Stimulated activated CD4-positive, alpha-beta T cell treated with anti-CD3 and anti-CD28 coated beads, Interleukin-15, amount 100 ng/mL, for 1 hour (primary cell): ENCODE measurements around the gene CIC.

Experiments
- DNase-seq, 2 donors: peaks; one replicate each; pipeline ENCODE4 v3.0.0-alpha.2; 2020; ENCODE audit warnings: low read depth in 1 of 2, low spot score in 1 of 2

Gene CIC

DNA sequence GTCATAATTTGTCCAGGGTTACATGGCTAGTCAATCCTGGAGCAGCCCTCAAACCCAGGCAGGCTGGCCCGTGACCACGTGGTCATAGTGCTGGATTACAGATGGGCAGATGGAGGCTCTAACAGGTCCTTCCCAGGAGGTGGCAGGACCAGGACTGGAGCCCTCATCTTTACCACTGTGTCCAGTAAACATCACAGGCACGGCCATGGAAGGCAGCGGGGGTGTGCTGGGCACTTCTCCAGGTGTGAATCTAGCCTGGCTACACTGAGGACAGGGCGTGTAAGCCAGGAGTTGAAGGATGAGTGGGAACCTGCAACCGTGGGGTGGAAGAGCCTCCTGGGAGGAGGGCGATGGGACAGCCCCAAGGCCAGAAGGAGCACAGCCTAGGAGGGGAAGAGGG lies 6.1 kb downstream of the CIC start:
- DNase-seq, result no peak

DNA sequence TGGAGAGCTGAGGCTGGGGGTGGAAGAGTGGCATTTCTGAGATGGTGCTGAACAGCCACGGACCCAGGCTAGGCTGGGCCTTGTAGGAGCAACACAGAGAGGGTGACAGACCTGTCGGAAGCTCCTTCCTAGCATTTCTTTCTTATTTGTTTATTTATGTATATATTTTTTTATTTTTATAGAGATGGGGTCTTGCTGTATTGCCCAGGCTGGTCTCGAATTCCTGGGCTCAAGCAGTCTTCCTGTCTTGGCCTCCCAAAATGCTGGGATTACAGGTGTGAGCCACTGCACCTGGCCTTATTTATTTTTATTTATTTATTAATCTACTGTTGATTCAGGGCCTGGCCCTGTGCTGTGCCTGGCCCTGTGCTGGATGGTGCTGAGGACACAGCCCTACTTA lies 6.5 kb downstream of the CIC start:
- no peak for DNase-seq

DNA sequence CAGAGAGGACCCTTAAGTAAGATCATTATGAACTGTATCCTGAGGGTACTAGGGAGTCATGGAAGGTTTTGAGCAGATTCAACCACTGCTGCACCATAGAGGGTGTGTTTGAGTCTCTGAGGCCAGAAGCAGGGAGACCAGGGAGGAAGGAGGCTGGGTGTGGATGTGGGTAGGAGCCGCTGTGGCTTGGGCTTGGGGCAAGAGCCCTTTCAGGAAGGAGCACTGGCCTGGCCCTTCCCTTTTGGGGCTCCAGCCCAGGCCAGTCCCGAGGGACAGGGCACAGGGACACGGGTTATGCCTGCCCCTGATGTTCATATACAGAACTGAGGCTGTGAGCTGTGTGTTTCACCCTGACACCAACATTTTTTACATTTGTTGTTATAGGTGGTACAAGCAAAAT lies 7.2 kb downstream of the CIC start:
- no peak for DNase-seq

DNA sequence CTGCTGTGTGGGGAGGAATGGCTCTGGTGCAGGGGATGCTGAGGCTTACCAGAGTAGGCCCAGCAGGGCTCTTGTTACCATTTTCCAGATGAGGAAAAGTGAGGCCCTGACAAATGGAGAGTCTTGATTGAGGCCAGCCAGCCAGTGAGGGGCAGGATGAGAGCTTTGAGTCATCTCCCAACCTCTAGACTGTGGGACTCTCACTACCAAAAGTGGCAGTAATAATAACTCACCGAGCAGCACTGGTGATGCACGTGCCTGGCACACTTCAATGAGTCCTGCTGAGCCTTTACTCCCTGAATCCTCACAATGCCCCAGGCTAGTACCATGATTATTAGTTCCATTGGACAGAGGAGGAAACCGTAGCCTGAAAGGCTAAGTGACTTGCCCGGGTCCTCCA lies 7.8 kb downstream of the CIC start:
- no peak for DNase-seq

DNA sequence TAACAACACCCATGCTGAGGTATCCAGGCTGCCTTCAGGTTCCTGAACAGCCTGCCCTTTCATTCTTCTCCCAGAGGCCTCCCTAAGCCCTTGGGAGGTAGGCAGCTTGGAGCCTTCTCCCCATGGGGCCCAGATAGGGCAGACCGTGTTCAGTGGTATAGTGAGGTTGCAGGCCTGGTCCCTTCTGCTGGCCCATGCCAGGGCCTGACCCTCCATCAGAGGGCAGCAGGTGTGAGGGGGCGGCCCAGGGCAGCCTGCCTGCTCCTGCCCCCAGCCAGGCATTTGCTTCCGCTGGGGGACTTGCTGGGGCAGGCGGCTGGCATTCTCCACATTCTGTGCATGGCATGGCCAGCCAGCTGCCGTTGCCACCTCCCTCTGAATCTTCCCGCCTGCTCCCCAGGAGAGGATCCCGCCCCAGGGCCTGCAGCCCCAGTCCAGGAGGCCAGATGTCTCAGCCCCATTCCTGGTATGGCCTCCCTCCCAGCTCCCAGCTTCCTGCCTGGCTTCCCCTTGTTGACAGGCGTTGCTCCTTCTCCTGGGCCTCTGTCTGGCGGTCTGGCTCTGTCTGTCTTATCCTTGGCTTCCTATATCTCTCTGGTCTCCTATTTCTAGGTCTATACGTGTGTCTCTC lies 8.9 kb downstream of the CIC start:
- no peak for DNase-seq

DNA sequence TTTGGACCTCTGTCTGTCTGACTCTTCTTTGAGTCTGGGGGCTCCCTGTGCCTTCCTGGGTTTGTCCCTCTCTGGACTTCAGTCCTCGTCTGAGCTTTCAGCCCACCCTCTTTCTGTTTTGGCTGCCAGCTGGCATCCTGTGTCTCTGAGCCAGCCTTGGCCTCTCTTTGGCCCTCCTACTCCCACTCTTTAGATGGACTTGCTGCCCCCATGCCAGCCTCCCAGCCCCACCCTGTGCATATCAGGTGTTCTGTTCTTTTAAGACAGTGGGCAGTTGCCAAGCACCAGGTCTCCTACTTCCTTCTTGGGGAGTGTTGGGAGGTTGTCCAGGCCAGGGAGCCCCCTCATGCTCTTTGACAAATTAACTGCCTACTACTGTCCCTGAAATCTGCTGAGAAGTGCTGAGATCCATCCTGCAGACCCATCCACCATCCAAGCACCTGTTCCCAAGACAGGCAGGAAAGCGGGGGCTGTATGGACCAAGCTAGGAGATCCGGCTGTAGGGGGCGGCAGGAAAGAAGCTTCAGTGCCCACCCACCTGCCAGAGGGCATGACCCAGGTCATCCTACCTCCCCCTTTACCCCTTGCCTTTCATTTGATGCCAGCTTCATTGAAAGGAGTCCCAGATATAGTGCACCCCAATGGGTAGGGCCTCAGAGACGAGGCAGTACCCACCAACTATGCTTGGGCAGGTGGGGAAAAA lies 9.6 kb downstream of the CIC start:
- DNase-seq, result no peak

DNA sequence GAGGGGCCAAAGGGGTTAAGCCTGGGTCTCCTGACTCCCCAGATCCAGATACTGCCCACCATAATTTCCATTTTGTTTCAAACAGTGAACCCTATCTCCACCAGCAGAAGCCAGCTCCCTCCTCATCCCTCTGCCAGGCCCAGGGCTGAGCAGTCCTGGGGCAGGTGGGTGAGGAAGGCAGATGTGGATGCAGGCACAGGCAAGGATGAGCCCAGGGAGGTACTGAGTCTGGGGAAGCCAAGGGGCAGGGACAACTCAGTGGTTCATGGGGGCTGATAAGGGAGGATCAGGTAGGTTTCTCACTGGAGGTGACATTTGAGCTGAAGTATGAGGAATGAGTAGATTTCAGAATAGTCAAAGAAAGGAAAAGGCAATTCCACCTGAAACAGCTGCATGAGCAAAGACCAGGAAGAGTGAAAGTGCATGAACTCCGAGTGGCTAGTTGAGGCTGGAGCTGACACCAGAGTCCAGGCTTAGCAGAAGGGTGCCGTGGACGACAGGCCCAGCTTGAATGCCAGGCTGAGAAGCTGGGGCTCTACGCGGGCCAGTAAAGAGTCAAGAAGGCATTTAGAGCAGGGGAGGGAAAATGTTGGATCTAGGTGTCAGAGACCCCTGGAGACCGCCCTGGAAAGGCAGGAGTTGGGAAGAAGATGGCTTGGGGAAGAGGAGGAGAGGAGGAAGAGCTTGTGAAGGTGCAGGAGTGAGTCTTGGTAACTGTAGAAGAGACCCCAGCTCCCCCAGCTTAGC lies 10.3 kb downstream of the CIC start:
- no peak for DNase-seq

DNA sequence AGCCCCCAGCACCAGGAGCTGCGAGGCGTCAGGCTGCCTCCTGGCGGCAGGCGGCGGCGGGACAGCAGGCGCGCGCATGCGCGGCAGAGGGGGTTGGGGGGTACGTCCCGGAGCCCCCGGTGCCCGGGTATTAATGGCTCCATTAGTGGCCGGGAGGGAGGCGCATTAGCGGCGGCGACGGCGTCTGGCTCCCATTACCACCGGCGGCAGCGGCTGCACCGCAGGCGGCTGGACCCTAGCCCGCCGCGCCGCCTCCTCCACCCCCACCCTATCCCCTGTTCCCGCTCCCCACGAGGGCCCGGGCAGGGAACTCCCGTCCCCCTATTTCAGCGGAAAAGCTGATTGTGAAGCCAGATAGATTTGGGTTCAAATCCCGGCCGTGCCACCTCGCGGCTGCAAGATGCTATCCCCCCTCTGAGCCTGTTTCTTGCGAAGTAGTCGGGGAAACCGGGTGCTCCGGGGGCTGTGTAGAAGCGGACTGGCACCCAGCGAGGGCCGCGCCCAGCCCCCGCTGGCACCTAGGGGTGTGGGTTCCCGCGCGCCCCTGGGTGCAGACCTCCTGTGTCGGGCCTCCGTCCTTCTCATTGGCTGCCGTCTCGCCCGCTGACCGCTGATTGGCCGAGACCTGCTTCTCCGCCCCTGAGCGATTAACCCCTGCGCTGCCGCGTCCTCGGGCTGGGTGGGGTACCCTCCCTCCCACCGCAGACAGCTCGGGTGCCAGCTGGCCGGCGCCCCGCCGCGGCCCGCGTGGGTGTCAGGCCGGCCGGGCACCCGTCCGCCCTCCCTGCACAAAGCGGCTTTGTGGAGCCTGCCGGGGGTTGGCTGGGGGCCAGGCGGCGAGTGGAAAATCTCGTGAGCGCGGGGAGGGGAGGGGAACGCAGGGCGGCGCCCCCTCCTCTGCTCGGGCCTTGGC lies 11.1 kb downstream of the CIC start:
- DNase-seq, result peak; percentile 72 to 74

DNA sequence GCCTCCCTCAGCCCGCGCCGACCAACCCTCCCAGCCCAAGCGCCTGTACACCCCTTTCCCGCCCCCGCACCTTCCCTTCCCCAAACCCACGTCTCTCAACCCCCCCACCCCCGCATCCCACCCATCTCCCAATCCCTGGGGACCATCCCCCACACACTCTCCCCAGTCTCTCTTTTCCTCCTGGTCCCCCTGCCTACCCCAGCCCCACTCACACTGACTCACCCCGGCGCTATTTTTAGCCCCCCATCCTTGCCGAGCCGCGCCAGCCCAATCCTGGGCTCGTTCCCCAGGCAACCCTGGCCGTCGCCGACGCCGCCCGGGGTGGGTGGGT lies 11.7 kb downstream of the CIC start:
- no peak for DNase-seq

DNA sequence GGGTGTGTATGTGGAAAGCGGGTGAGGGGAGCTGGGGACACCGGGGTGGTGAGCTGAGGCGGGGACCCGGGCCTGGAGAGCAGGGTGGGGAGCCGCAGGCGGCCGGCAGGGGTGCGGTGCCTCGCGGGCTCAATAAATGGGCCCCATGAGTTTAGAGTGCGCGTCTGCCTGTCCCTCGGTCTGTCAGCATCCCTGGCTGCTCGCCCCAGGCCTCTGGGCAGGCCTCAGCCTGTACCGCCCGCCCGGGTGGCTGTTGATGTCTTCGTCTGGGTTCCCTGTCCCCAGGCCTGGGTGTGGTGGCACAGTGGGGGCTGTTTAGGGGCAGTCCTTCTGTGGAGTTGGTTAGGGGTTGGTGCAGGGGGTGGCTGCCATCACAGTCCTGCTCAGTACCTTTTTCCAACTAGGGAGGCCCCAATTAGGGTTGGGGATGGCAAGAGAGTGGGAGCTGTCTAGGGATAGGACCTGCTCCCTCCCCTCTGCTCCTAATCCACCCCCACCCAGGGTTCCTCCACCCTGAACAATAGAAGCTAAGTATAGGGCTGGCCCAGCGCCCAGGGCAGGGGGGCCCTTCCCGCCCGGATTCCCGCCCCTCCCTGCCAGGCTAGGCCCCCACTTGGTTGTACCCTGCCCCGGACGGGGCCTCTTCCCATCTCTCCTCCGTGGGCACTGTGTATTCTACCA lies 12.2 kb downstream of the CIC start:
- no peak for DNase-seq

DNA sequence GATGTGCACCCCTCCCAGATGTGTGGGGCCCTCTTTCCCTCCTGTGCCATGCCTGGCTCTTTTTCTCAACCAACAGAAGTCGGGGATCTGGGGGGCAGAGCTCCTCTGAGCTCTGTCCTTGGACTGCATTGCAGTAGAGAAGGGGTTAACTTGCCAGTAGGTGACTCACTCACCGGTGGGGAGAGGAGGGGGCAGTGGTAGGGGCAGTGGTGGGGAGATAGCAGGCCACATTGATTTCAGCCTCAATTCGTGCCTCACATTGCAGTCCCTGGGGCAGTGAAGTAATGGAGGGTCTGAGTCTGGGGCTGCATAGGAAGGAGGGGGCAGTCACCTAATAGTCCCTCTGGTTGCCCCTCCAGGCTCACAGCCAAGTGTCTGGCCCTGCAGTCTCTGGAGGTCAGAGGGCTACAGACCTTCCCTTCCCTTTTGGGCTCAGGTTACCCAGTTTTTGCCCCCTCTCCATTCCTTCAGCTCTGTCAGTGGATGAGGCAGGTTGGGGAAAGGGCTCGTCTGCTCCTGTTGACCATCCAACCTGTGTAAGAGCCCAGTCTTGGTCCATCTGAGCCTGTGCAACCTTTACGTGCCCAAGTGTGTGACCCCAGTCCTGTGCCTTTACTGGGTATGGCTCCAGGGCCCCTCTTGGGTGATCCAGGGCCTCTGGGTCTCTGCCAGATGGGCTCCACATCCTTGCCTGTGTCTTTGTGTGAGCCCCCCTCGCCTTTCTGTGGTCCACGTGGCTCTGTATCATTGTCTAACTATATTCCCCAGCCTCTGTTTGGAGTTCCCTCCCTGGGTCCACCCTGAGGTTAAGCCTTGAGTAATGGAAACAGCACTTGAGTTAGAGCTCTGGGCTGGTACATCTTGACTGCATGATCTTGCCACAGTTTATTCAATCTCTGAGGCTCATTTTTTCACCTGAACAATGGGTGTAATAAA lies 13.0 kb downstream of the CIC start:
- DNase-seq, result no peak

DNA sequence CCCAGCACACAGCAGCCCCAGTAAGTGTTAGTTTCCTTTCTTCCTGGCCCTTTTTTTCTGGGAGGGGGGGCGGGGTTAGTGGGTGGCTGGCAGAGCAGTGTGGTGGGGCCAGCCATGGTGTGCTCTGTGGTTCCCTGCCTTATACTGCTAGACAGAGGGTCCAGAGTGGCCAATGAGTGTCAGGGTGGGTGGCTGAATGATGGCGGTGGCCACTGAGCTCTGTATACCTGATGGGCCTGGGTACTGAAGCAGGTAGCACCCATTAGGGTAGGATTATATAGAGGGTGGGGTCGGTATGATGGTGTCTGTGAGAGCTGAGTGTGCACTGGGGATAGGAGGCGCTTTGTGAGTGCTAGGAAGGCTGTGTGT lies 13.8 kb downstream of the CIC start:
- no peak for DNase-seq

DNA sequence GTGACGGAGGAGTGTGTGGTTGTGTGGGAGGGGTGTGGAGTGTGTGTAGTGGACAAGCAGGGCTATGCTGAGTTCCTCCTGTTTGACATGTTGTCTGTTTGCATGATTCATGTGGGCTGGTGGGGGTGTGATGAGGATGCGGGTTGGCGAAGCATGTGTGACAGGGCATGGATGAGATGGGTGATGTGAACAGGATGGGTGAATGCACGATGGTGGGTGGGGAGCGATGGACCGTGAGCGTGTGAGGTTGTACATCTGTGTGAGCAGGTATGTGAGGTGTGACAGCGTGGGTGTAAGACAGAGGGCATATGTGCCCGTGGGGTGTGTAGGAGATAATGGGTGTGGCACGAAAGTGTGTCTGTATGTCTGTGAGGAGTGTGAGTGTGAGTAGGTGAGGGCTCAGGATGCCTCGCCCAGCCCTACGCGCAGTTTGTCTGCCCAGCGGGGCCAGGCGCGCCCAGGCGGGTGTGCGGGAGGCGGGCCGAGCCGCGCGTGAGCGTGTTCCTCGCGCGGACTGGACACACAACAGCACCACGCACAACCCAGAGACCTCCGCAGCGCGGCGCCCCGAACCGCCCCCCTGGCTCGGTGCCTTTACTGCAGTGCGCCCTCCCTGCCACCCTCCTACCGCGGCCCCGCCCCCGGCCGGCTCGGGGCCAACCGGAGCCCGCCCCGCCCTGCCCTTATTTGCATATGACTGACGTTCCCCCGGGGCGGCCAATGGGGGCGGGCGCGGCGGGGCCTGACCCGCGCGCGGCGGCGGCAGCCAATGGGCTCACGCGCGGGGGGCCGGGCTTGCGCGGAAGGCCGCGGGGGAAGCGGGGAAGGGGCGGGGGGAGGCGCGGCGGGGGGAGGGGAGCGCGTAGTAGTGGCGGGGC lies 14.4 kb downstream of the CIC start:
- peak; percentile 95 to 96 for DNase-seq

DNA sequence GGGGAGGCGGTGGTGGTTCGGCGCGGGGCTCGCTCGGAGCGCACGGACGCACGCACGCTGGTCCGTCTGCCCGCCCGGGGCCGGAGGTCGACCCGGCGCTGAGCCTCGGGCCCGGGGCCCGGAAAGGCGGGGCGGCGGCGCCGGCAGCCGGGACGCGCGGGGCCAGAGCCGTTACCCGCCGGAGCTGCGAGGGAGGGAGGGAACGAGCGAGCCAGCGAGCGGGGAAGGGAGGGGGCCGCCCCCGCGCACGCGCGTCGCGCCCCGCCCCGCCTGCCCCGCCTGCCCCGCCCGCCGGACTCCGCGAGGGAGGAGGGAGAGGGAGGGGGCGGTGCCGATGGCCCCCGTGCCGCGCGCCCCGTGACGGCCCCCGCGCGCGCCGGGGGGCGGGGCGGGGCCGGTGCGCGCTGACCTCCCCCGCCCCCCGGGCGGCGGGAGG lies 15.0 kb downstream of the CIC start:
- DNase-seq, result peak; percentile 72 to 78

DNA sequence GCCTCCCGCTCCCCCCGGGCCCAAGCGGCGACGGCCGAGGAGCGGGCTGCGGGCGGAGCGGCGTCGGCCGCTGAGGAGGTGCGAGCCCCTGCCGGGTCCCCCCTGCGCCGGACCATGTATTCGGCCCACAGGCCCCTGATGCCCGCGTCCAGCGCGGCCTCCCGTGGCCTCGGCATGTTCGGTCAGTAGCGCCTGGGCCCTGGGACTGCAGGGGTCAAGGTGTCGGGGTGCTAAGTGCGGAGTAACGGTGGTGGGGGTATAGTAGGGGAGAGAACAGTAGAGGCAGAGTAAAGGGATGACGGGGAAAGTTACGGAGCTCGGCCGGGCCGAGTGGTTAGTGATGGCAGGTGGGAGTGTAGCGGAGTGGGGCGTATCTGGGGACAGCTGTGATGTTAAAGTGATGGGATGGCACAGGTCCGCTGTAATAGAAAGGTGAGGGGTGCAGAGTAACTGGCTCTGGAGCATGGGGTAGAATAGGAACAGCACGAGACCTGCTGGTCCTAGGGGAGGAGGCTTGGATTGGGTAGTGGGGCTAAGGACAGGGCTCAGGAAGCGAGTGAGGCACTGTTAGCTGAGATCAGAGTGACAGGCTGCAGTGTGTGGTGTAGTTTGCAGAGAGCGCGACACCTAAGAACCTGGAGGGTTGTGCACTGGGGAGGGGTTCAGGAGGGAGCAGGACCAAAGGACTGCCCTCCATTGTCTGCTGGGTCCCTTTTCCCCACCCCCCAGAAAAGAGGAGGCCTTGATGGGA lies 15.7 kb downstream of the CIC start:
- no peak for DNase-seq

DNA sequence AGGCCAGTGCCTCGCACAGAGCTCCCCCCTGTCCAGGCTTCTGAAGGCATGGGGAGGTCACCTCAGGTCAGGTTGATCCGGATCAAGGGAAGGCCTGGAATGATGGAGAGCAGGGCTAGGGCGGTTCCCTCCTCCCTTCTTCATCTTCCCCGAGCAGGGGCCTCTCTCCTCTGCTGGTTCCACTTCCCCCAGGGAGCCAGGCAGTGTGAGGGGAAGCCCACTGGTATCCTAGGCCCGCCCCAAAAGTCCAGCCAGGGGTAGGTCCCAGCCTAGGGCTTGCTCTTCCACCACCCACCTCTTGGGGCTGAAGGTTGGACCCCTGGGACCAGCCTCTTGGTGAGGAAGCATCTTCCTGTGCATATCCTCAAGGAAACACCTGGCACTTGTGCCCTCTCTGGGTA lies 16.5 kb downstream of the CIC start:
- no peak for DNase-seq

DNA sequence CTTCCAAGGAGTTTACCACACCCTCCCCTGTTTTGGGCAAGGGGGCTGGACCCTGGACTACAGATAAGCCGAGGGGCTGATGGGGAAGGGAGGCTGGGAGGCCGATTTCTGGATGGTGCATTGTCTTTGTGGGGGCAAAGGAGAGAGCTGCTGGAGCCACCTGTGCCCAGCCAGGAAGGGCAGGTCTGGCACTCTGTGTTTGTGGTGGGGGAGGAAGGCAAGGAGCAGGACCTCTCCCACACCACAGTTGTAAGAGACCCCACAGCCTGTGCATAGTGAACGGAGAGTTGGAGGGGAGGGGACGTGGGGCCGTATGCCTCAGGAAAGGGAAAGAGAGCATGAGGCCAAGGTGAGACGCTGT lies 16.9 kb downstream of the CIC start:
- no peak for DNase-seq

DNA sequence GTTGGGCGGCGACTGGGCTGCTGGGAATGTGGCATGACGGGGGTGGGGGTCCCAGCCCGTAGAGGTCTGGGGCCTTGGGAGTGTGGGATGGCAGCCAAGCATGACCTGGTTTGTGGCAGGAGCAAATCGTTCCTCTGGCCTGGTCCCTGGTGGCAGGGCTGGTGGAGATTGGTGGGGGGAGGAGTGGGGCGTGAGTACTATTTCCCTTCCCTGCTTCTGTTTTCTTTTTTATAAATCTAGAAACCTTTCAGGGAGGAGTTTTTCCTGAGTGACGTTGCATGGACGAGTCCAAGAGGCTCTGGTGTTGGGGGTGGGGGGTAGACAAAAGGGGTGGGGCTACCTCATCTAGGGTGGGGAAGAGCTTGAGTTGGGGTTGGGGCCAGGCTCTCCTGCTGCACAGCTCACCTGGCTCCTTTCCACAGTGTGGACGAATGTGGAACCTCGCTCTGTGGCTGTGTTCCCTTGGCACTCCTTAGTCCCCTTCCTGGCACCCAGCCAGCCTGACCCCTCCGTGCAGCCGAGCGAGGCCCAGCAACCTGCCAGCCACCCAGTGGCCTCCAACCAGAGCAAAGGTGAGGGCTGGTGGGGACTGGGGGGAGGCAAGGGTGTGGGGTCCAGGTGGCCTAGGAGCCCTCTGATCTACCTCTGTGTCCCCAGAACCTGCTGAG lies 17.4 kb downstream of the CIC start:
- no peak for DNase-seq
